SK-N-SH treated with all-trans-retinoic acid at 6 μM for 48 hours (cell line): ENCODE measurements around the gene AKAP13.

Experiments
- ATAC-seq: fragments of 200-7000 bp; cut with Tn5 transposase; 3 replicates; pipeline ENCODE4 v1.9.1; 2020; ENCODE audit warnings: mild to moderate bottlenecking, moderate library complexity
- ARNTL ChIP-seq: fragments of 450-650 bp; formaldehyde crosslinking; IDR thresholded peaks from 2 replicates; pipeline ENCODE4 v1.5.0; 2020; ENCODE audit warnings: low read depth, mild to moderate bottlenecking, moderate library complexity, borderline replicate concordance
- BACH2 ChIP-seq: fragments of 250-450 bp; sonication (Bioruptor Pico); IDR thresholded peaks from 2 replicates; pipeline ENCODE4 v1.9.0; 2021; ENCODE audit warnings: mild to moderate bottlenecking, borderline replicate concordance
- CSDC2 ChIP-seq: fragments of 250-450 bp; sonication (Bioruptor Pico); IDR thresholded peaks from 2 replicates; pipeline ENCODE4 v1.5.0; 2020; ENCODE audit warnings: mild to moderate bottlenecking, moderate library complexity
- CSRNP3 ChIP-seq: fragments of 250-450 bp; sonication (Bioruptor Pico); IDR thresholded peaks from 2 replicates; pipeline ENCODE4 v1.5.1; 2021; ENCODE audit warnings: mild to moderate bottlenecking, moderate library complexity
- ESRRG ChIP-seq: fragments of 250-450 bp; sonication (Bioruptor Pico); IDR thresholded peaks from 2 replicates; pipeline ENCODE4 v1.6.1; 2021; ENCODE audit warnings: mild to moderate bottlenecking
- GLIS3 ChIP-seq: fragments of 250-450 bp; sonication (Bioruptor Pico); IDR thresholded peaks from 2 replicates; pipeline ENCODE4 v1.5.0; 2020; ENCODE audit warnings: mild to moderate bottlenecking, moderate library complexity
- OSR1 ChIP-seq: fragments of 250-450 bp; sonication (Bioruptor Pico); IDR thresholded peaks from 2 replicates; pipeline ENCODE4 v1.8.0; 2022; ENCODE audit warnings: moderate library complexity, mild to moderate bottlenecking, inconsistent platforms
- POU6F1 ChIP-seq: fragments of 250-450 bp; sonication (Bioruptor Pico); IDR thresholded peaks from 2 replicates; pipeline ENCODE4 v1.8.0; 2021; ENCODE audit warnings: low read depth, mild to moderate bottlenecking, moderate library complexity, borderline replicate concordance
- RARB ChIP-seq: fragments of 250-450 bp; sonication (Bioruptor Pico); IDR thresholded peaks from 2 replicates; pipeline ENCODE4 v1.8.0; 2021; ENCODE audit warnings: mild to moderate bottlenecking, moderate library complexity
- SNAI2 ChIP-seq: fragments of 250-450 bp; sonication (Bioruptor Pico); IDR thresholded peaks from 2 replicates; pipeline ENCODE4 v1.5.0; 2020; ENCODE audit warnings: mild to moderate bottlenecking, moderate library complexity
- TCF4 ChIP-seq: fragments of 250-450 bp; sonication (Bioruptor Pico); IDR thresholded peaks from 2 replicates; pipeline ENCODE4 v1.8.0; 2021; ENCODE audit warnings: mild to moderate bottlenecking, moderate library complexity, borderline replicate concordance
- TOX ChIP-seq: fragments of 250-450 bp; sonication (Bioruptor Pico); IDR thresholded peaks from 2 replicates; pipeline ENCODE4 v1.8.0; 2021; ENCODE audit warnings: mild to moderate bottlenecking, moderate library complexity, borderline replicate concordance
- TSHZ2 ChIP-seq: fragments of 250-450 bp; sonication (Bioruptor Pico); IDR thresholded peaks from 2 replicates; pipeline ENCODE4 v1.5.0; 2020; ENCODE audit warnings: mild to moderate bottlenecking, moderate library complexity
- ZC3H10 ChIP-seq: fragments of 250-450 bp; sonication (Bioruptor Pico); IDR thresholded peaks from 2 replicates; pipeline ENCODE4 v1.5.1; 2021; ENCODE audit warnings: mild to moderate bottlenecking, moderate library complexity
- ZFP3 ChIP-seq: fragments of 250-450 bp; sonication (Bioruptor Pico); IDR thresholded peaks from 2 replicates; pipeline ENCODE4 v1.5.0; 2020; ENCODE audit warnings: mild to moderate bottlenecking, moderate library complexity
- ZFP30 ChIP-seq: fragments of 450-650 bp; formaldehyde crosslinking; IDR thresholded peaks from 2 replicates; pipeline ENCODE4 v1.5.0; 2022; ENCODE audit warnings: mild to moderate bottlenecking, moderate library complexity
- ZNF565 ChIP-seq: fragments of 450-650 bp; formaldehyde crosslinking; conservative IDR thresholded peaks from 2 replicates; pipeline ENCODE4 v1.5.0; 2020; ENCODE audit warnings: low read depth, mild to moderate bottlenecking, moderate library complexity
- ZNF70 ChIP-seq: fragments of 450-650 bp; formaldehyde crosslinking; IDR thresholded peaks from 2 replicates; pipeline ENCODE4 v1.5.0; 2020; ENCODE audit warnings: mild to moderate bottlenecking, moderate library complexity
- ZNF8 ChIP-seq: fragments of 450-650 bp; formaldehyde crosslinking; IDR thresholded peaks from 2 replicates; pipeline ENCODE4 v1.5.0; 2020; ENCODE audit warnings: mild to moderate bottlenecking, moderate library complexity
- TF ChIP-seq, protein P1 (sequence below): fragments of 250-450 bp; sonication (Bioruptor Pico); IDR thresholded peaks from 2 replicates; pipeline ENCODE4 v1.5.1; 2020; ENCODE audit warnings: low read depth, mild to moderate bottlenecking, moderate library complexity
- TF ChIP-seq, protein P2 (sequence below): fragments of 250-450 bp; sonication (Bioruptor Pico); IDR thresholded peaks from 2 replicates; pipeline ENCODE4 v1.8.0; 2020; ENCODE audit warnings: mild to moderate bottlenecking, moderate library complexity, borderline replicate concordance

Gene AKAP13

GRCh38 chr15:85380217-85380811, at the start of gene AKAP13:
TSS of gene AKAP13 (plus strand) at chr15:85380603. CDS start at chr15:85485721, 105,118 bp downstream.
- peak; percentile 96 for ATAC-seq
- TF ChIP-seq TOX (no peak), POU6F1 (CRISPR knock-in tag) (no peak), CSDC2 (CRISPR knock-in tag) (no peak), ZC3H10 (CRISPR knock-in tag) (no peak), RARB (CRISPR knock-in tag) (no peak), GLIS3 (no peak), ARNTL (CRISPR knock-in tag) (no peak), BACH2 (CRISPR knock-in tag) (no peak), ZNF565 (CRISPR knock-in tag) (no peak), TSHZ2 (no peak), OSR1 (no peak), TCF4 (CRISPR knock-in tag) (no peak), SNAI2 (CRISPR knock-in tag) (no peak), ZNF8 (no peak), ESRRG (CRISPR knock-in tag) (no peak), ZFP3 (CRISPR knock-in tag) (no peak)
- TF ChIP-seq, protein P1, sequence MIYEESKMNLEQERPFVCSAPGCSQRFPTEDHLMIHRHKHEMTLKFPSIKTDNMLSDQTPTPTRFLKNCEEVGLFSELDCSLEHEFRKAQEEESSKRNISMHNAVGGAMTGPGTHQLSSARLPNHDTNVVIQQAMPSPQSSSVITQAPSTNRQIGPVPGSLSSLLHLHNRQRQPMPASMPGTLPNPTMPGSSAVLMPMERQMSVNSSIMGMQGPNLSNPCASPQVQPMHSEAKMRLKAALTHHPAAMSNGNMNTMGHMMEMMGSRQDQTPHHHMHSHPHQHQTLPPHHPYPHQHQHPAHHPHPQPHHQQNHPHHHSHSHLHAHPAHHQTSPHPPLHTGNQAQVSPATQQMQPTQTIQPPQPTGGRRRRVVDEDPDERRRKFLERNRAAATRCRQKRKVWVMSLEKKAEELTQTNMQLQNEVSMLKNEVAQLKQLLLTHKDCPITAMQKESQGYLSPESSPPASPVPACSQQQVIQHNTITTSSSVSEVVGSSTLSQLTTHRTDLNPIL (CRISPR knock-in tag): no peak
- TF ChIP-seq, protein P2, sequence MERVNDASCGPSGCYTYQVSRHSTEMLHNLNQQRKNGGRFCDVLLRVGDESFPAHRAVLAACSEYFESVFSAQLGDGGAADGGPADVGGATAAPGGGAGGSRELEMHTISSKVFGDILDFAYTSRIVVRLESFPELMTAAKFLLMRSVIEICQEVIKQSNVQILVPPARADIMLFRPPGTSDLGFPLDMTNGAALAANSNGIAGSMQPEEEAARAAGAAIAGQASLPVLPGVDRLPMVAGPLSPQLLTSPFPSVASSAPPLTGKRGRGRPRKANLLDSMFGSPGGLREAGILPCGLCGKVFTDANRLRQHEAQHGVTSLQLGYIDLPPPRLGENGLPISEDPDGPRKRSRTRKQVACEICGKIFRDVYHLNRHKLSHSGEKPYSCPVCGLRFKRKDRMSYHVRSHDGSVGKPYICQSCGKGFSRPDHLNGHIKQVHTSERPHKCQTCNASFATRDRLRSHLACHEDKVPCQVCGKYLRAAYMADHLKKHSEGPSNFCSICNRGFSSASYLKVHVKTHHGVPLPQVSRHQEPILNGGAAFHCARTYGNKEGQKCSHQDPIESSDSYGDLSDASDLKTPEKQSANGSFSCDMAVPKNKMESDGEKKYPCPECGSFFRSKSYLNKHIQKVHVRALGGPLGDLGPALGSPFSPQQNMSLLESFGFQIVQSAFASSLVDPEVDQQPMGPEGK (CRISPR knock-in tag): no peak

DNA sequence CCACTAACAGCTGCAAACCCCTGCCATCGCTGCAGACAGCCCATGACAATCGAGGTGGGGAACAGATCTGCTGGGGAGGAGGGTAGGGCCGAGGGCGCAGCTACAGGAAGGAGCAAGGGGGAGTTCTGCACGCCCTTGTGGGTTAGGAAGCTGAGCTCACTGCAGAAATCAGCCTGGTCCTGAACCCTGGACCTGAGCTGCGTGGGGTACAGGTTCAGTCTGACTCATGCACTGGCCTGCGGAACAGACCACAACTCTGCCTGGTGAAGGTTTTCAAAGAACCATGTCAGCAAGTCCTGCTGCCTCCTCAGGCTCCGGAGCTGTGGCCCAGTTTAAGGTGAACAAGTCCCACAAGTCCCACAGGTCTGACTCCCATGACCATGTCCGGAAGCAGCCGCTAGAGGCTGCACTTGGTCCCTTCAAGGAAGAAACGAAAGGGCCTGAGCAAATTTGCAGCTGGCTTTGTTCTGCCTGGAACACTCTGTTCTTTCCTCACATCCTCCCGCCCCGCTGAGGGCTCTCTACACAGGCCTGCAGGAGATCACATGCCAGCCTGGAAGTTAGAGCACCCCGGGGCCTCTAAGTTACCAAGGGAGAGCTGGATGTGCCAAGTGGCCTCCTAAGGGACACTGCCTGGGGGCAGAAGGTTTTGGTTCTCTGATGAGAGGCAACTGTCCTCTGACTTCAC, 49.4 kb upstream of the AKAP13 start:
- peak; percentile 96 for ATAC-seq
- TF ChIP-seq ZFP30 (CRISPR knock-in tag): no peak
- TF ChIP-seq, protein P2 (CRISPR knock-in tag): no peak
- no peak for TF ChIP-seq BACH2 (CRISPR knock-in tag)
- TF ChIP-seq GLIS3: no peak
- no peak for TF ChIP-seq TCF4 (CRISPR knock-in tag)
- TF ChIP-seq ARNTL (CRISPR knock-in tag): no peak
- no peak for TF ChIP-seq ESRRG (CRISPR knock-in tag)
- no peak for TF ChIP-seq ZNF70
- TF ChIP-seq CSRNP3 (CRISPR knock-in tag): no peak
- TF ChIP-seq TOX: no peak
- no peak for TF ChIP-seq ZFP3 (CRISPR knock-in tag)
